GM23338 (cell line): ENCODE measurements around the gene MRTFA. TPM values are rescaled to one million over a fixed set of nuclear protein-coding genes. Genes with fewer than 3 reads are reported as not detected.

ENCODE experiments used
- ATAC-seq: fragments of 200-7000 bp; cut with Tn5 transposase; 3 replicates; pipeline ENCODE4 v1.9.1; 2020
- DNase-seq: peaks from one replicate; pipeline ENCODE4 v3.0.0-alpha.2; 2015; ENCODE audit warnings: low spot score
- H2AFZ ChIP-seq: fragments of 200-600 bp; sonication (generic); 2 replicates; pipeline ENCODE4 v1.8.0; 2016; ENCODE audit warnings: antibody characterized with exemption, mild to moderate bottlenecking, moderate library complexity
- H3F3A ChIP-seq: fragments of 200-600 bp; sonication (generic); replicated peaks from 2 replicates; pipeline ENCODE4 v1.8.0; 2017; ENCODE audit warnings: antibody characterized with exemption, mixed run types, low read depth
- H3K27ac ChIP-seq: fragments of 200-600 bp; sonication (generic); 2 replicates; pipeline ENCODE4 v1.6.1; 2016; ENCODE audit warnings: low read depth
- H3K27me3 ChIP-seq: fragments of 200-600 bp; sonication (generic); 2 replicates; pipeline ENCODE4 v1.8.0; 2016; ENCODE audit warnings: mild to moderate bottlenecking, mixed run types, moderate library complexity; ENCODE audit not compliant: insufficient read depth
- H3K36me3 ChIP-seq: fragments of 200-600 bp; sonication (generic); 2 replicates; pipeline ENCODE4 v1.8.0; 2016; ENCODE audit warnings: mild to moderate bottlenecking; ENCODE audit not compliant: insufficient read depth
- H3K4me1 ChIP-seq: fragments of 200-600 bp; sonication (generic); 2 replicates; pipeline ENCODE4 v1.8.0; 2016; ENCODE audit warnings: mild to moderate bottlenecking, moderate library complexity; ENCODE audit not compliant: insufficient read depth
- H3K4me2 ChIP-seq: fragments of 200-600 bp; sonication (generic); 2 replicates; pipeline ENCODE4 v1.7.1; 2017; ENCODE audit warnings: mixed run types
- H3K4me3 ChIP-seq: fragments of 200-600 bp; sonication (generic); 2 replicates; pipeline ENCODE4 v1.6.1; 2016; ENCODE audit warnings: mixed run types
- H3K79me2 ChIP-seq: fragments of 200-600 bp; sonication (generic); replicated peaks from 2 replicates; pipeline ENCODE4 v1.8.0; 2017; ENCODE audit warnings: mild to moderate bottlenecking; ENCODE audit not compliant: insufficient read depth
- H3K9me2 ChIP-seq: fragments of 200-600 bp; sonication (generic); 2 replicates; pipeline ENCODE4 v1.8.0; 2017; ENCODE audit not compliant: insufficient read depth
- H4K20me1 ChIP-seq: fragments of 200-600 bp; sonication (generic); replicated peaks from 2 replicates; pipeline ENCODE4 v1.8.0; 2017; ENCODE audit warnings: mild to moderate bottlenecking; ENCODE audit not compliant: insufficient read depth
- H3K27ac Mint-ChIP-seq: 2 replicates; pipeline ENCODE4 v1.8.0; 2020; ENCODE audit warnings: inconsistent platforms, mild to moderate bottlenecking, moderate library complexity, mixed read lengths
- H3K27me3 Mint-ChIP-seq: 3 replicates; pipeline ENCODE4 v1.8.0; 2022; ENCODE audit warnings: low read depth, mild to moderate bottlenecking, moderate library complexity, mixed read lengths, inconsistent platforms; ENCODE audit not compliant: insufficient read depth, poor library complexity
- H3K36me3 Mint-ChIP-seq: 3 replicates; pipeline ENCODE4 v1.8.0; 2021; ENCODE audit warnings: low read depth, mild to moderate bottlenecking, inconsistent platforms, moderate library complexity, mixed read lengths
- H3K4me1 Mint-ChIP-seq: 3 replicates; pipeline ENCODE4 v1.8.0; 2020; ENCODE audit warnings: mild to moderate bottlenecking, inconsistent platforms, mixed read lengths
- H3K4me3 Mint-ChIP-seq: 3 replicates; pipeline ENCODE4 v1.8.0; 2021; ENCODE audit warnings: moderate library complexity, mild to moderate bottlenecking, inconsistent platforms, mixed read lengths
- H3K9me3 Mint-ChIP-seq: 3 replicates; pipeline ENCODE4 v1.8.0; 2020; ENCODE audit warnings: moderate library complexity, mild to moderate bottlenecking, inconsistent platforms, mixed read lengths
- CREB1 ChIP-seq: fragments of 250-450 bp; sonication (Bioruptor Pico); IDR thresholded peaks from 2 replicates; pipeline ENCODE4 v1.5.0; 2020; ENCODE audit warnings: low read depth, mild to moderate bottlenecking, moderate library complexity
- CTCF ChIP-seq, 2 experiments: fragments of 200-600 bp in 1 of 2; sonication (generic) in 1 of 2; conservative IDR thresholded peaks; 2 replicates each; pipeline versions ENCODE4 v1.5.1 to v1.6.1; 2016 to 2017; ENCODE audit warnings: antibody characterized with exemption in 2 of 2, low read depth in 2 of 2, mild to moderate bottlenecking in 2 of 2, moderate library complexity in 1 of 2
- EZH2 ChIP-seq: fragments of 200-600 bp; sonication (generic); IDR thresholded peaks from one replicate; pipeline ENCODE4 v1.8.0; 2017; ENCODE audit warnings: antibody characterized with exemption, mild to moderate bottlenecking, low read depth; ENCODE audit not compliant: unreplicated experiment
- EZH2phosphoT487 ChIP-seq: fragments of 200-600 bp; sonication (generic); IDR thresholded peaks from one replicate; pipeline ENCODE4 v1.8.1; 2018; ENCODE audit warnings: antibody characterized with exemption; ENCODE audit not compliant: unreplicated experiment
- JUNB ChIP-seq: IDR thresholded peaks from one replicate; pipeline ENCODE4 v1.6.1; 2016; ENCODE audit warnings: antibody characterized with exemption; ENCODE audit not compliant: unreplicated experiment
- POLR2AphosphoS5 ChIP-seq: IDR thresholded peaks from 2 replicates; pipeline ENCODE4 v1.6.1; 2016; ENCODE audit warnings: antibody characterized with exemption, low read depth
- REST ChIP-seq: IDR thresholded peaks from one replicate; pipeline ENCODE4 v1.6.1; 2018; ENCODE audit warnings: antibody characterized with exemption; ENCODE audit not compliant: unreplicated experiment
- STAT1 ChIP-seq: IDR thresholded peaks from one replicate; pipeline ENCODE4 v1.6.1; 2016; ENCODE audit warnings: antibody characterized with exemption; ENCODE audit not compliant: unreplicated experiment
- polyA plus RNA-seq: library from polyadenylated mRNA; unstranded; fragments of >200 nt; fragmentation: Nextera tagmentation; extraction: Ambion mirVana; gene quantifications from 2 replicates; pipeline ENCODE4 v1.2.1, GENCODE V29; 2016
- total RNA-seq: library from RNA; depleted of rRNA; stranded (reverse); fragments of >200 nt; shearing (Covaris generic); gene quantifications from 2 replicates; pipeline ENCODE4 v1.2.3, GENCODE V29; 2014
- TF ChIP-seq, protein P1 (sequence below): IDR thresholded peaks from 2 replicates; pipeline ENCODE4 v1.6.1; 2016; ENCODE audit warnings: antibody characterized with exemption

The MRTFA gene
- total and polyA plus RNA-seq, 2 experiments from 2014 or later: 18.1 to 92.4 TPM

DNA sequence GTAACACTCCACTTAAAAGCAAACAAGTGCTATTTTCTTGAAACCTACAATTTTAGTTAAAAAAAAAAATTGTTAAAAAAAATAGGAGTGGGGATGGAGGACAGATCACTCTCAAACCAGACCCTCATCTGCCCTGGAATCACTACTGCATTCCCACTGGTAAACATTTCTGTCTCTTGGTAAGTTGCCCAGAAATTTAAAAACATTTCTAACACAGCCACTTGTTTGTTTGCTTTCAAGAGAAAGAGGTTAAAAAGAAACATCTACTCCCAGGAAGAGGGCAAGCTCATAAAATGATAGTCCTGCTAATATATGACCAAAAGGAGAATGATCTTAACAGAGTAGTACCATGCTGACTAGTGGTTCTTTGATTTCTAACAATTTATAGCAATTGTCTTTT is 182.8 kb downstream of the MRTFA start:
- Histone ChIP-seq H4K20me1 (no peaks in the 10 kb centered on the region; the same call in 1 of the 2 replicates), H3K4me2 (no peak overlapping the region), H3F3A (0 out of 2 replicates have a peak, but pooled peaks cover 9% of the 10 kb centered on the region), H3K4me1 (peaks cover 28% of the 10 kb centered on the region), H3K27me3 (no peaks in the 10 kb centered on the region), H3K79me2 (peaks cover 17% of the 10 kb centered on the region; the same call in 1 of the 2 replicates), H3K27ac (no peak overlapping the region), H3K36me3 (no peaks in the 10 kb centered on the region), H3K4me3 (no peak overlapping the region), H3K9me2 (no peaks in the 10 kb centered on the region), H2AFZ (no peak overlapping the region)
- TF ChIP-seq EZH2: no peak
- no peak for TF ChIP-seq STAT1
- TF ChIP-seq EZH2phosphoT487: no peak
- TF ChIP-seq REST: no peak
- TF ChIP-seq CREB1 (CRISPR knock-in tag): no peak
- TF ChIP-seq JUNB: no peak
- DNase-seq: no peak
- no peak overlapping the region for H3K4me3 Mint-ChIP-seq
- no peak for ATAC-seq
- no peak overlapping the region for H3K27ac Mint-ChIP-seq
- peaks cover 5% of the 10 kb centered on the region for H3K27me3 Mint-ChIP-seq
- no peaks in the 10 kb centered on the region for H3K36me3 Mint-ChIP-seq
- peaks cover 24% of the 10 kb centered on the region for H3K4me1 Mint-ChIP-seq
- H3K9me3 Mint-ChIP-seq: no peaks in the 10 kb centered on the region

GRCh38 chr22:40452730-40453487 is 183.6 kb downstream of the MRTFA start:
- H3K4me3 ChIP-seq: no peak overlapping the region
- Mint-ChIP-seq H3K9me3 (no peaks in the 10 kb centered on the region), H3K4me3 (no peak overlapping the region), H3K27ac (peak overlapping the region; percentile 69; the same call in 1 of the 2 replicates), H3K36me3 (no peaks in the 10 kb centered on the region), H3K4me1 (peaks cover 24% of the 10 kb centered on the region), H3K27me3 (peaks cover 5% of the 10 kb centered on the region)
- H3K4me1 ChIP-seq: peaks cover 31% of the 10 kb centered on the region
- H3K79me2 ChIP-seq: peaks cover 19% of the 10 kb centered on the region
- no peak for DNase-seq
- ATAC-seq: no peak
- H3K27ac ChIP-seq: no peak overlapping the region
- H2AFZ ChIP-seq: no peak overlapping the region
- H3K9me2 ChIP-seq: no peaks in the 10 kb centered on the region
- H3K4me2 ChIP-seq: no peak overlapping the region
- 0 out of 2 replicates have a peak, but pooled peaks cover 10% of the 10 kb centered on the region for H3F3A ChIP-seq
- H3K27me3 ChIP-seq: no peaks in the 10 kb centered on the region
- no peaks in the 10 kb centered on the region for H3K36me3 ChIP-seq
- H4K20me1 ChIP-seq: no peaks in the 10 kb centered on the region; the same call in 1 of the 2 replicates
- TF ChIP-seq CTCF (conservative IDR thresholded peaks at IDR 0.05; ENCODE audit: low read depth in 2 of 2) (no peak), EZH2 (no peak), STAT1 (no peak), POLR2AphosphoS5 (no peak), CREB1 (CRISPR knock-in tag) (no peak)
- TF ChIP-seq, protein P1, sequence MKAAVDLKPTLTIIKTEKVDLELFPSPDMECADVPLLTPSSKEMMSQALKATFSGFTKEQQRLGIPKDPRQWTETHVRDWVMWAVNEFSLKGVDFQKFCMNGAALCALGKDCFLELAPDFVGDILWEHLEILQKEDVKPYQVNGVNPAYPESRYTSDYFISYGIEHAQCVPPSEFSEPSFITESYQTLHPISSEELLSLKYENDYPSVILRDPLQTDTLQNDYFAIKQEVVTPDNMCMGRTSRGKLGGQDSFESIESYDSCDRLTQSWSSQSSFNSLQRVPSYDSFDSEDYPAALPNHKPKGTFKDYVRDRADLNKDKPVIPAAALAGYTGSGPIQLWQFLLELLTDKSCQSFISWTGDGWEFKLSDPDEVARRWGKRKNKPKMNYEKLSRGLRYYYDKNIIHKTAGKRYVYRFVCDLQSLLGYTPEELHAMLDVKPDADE: no peak
